Measurements from ENCODE around the gene ZNF771.

DNA sequence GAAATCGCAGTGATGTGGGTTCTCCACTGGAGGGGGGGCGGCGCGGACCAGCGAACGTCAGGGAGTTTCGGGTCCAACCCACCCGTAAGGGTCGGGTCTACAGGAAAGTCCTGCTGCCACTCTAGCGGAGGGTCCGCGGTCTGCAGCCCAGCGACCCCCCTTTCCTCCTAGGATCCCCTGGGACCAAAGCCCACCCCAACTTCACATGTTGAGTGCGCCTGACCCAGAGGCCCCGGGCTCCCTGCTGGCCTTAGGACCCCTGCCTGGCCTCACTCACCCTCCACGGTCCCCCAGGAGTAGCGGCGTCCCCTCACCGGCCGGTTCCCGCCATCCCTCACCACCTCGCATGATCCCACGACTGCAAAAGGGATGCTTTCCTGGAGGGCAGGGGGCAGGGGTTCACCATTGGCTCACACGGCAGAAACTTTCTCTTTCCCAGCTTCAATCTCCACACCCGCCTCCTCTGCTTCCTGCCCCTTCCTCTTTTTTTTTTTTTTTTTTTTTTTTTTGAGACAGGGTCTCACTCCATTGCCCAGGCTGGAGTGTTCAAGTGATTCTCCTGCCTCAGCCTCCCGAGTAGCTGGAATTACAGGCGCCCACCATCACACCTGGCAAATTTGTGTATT, 28.1 kb upstream of the ZNF771 start:
- TF ChIP-seq, protein P1, sequence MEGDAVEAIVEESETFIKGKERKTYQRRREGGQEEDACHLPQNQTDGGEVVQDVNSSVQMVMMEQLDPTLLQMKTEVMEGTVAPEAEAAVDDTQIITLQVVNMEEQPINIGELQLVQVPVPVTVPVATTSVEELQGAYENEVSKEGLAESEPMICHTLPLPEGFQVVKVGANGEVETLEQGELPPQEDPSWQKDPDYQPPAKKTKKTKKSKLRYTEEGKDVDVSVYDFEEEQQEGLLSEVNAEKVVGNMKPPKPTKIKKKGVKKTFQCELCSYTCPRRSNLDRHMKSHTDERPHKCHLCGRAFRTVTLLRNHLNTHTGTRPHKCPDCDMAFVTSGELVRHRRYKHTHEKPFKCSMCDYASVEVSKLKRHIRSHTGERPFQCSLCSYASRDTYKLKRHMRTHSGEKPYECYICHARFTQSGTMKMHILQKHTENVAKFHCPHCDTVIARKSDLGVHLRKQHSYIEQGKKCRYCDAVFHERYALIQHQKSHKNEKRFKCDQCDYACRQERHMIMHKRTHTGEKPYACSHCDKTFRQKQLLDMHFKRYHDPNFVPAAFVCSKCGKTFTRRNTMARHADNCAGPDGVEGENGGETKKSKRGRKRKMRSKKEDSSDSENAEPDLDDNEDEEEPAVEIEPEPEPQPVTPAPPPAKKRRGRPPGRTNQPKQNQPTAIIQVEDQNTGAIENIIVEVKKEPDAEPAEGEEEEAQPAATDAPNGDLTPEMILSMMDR (IDR thresholded peaks at IDR 0.05) = no peak
- TF ChIP-seq POLR2A (IDR thresholded peaks at IDR 0.05) = no peak
- no peak for TF ChIP-seq POLR2AphosphoS5 (IDR thresholded peaks at IDR 0.05)
- TF ChIP-seq EP300 (IDR thresholded peaks at IDR 0.05) = no peak
